ENCODE results near the gene PCP4L1. TPM values are rescaled to one million over a fixed set of nuclear protein-coding genes. Genes with fewer than 3 reads are reported as not detected.
"Not testable (repeated sequence)": the region's sequence is repeated elsewhere in the genome, so short reads cannot be mapped to it uniquely, and the experiment has no call there.

Gene PCP4L1
- polyA plus RNA-seq, 2 donors, result 10.0 to 16.2 TPM

DNA sequence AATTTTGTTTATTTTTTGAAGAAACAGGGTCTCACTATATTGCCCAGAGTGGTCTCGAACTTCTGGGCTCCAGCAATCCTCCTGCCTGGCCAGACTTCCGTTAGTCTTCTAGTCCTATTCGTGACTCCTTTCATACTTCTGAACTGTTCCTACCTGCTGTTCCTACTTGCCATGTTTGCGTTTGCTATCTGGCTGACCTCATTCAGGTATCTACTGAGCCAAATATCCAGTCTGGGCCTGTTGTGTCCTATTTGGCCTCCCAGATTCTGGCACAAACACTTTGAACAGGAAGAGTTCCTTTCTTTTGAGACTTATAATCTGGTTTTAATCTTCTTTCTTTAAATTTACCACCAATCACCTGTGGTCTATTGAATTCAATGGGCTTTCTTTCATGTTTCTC is 13.7 kb upstream of the PCP4L1 start:
- no peaks in the 10 kb centered on the region for H3K9me3 ChIP-seq (ENCODE audit: control insufficient read depth in 2 of 2, insufficient read depth in 1 of 2, low read depth in 1 of 2, low read length in 1 of 2)
- WGBS, 2 donors, result 51% methylated on average over 4 of the region's 4 CpGs
- H3K36me3 ChIP-seq (ENCODE audit: control insufficient read depth in 2 of 2, insufficient read depth in 2 of 2, low read length in 1 of 2), result no peaks in the 10 kb centered on the region

DNA sequence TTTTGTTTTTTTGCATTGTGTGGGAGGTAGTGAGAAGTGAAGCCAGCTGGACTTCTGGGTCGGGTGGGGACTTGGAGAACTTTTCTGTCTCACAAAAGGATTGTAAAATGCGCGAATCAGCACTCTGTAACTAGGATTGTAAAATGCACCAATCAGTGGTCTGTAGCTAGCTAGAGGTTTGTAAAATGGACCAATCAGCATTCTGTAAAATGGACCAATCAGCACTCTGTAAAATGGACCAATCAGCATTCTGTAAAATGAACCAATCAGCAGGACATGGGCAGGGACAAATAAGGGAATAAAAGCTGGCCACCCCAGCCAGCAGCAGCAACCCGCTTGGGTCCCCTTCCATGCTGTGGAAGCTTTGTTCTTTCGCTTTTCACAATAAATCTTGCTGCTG is 8.4 kb upstream of the PCP4L1 start:
- H3K4me3 ChIP-seq (ENCODE audit: low read depth in 1 of 2, low read length in 2 of 2); H3K4me1 ChIP-seq (ENCODE audit: control insufficient read depth in 2 of 2, insufficient read depth in 2 of 2, low read length in 1 of 2): not testable (repeated sequence)
- 81 to 88% methylated on average over 5 of the region's 5 CpGs for WGBS, 2 donors

More for the DNA sequence above, 13.7 kb upstream of the PCP4L1 start:
- no peaks in the 10 kb centered on the region for H3K4me1 ChIP-seq (ENCODE audit: control insufficient read depth in 2 of 2, insufficient read depth in 2 of 2, low read length in 1 of 2)
- no peaks in the 10 kb centered on the region for H3K27me3 ChIP-seq (ENCODE audit: control insufficient read depth in 1 of 2, insufficient read depth in 2 of 2, low read length in 2 of 2)
- no peak overlapping the region for H3K4me3 ChIP-seq (ENCODE audit: low read depth in 1 of 2, low read length in 2 of 2)
- peak overlapping the region in 1 of 2 donors; percentile 28 for H3K27ac ChIP-seq (ENCODE audit: low read depth in 2 of 2, low read length in 1 of 2)

DNA sequence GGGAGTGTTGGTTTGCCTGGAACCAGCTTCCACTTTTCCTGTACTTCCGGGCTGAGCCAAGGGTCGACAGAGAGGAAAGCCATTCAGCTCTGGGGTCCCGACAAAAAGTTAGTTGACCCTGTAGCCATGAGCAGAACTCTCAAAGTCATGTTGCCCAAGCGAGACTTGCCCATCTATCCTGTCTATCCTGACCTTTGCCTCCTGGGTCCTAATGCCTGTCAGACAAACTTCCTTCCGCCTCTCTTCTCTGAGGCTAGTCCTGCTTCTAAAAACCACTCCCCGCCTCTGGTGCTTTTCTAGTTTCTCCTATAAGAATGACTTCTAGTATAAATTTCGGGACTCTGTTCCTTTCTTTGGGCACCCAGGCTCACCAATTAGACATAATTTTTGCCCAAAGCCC is 7.7 kb upstream of the PCP4L1 start:
- no peaks in the 10 kb centered on the region for H3K36me3 ChIP-seq (ENCODE audit: control insufficient read depth in 2 of 2, insufficient read depth in 2 of 2, low read length in 1 of 2)
- WGBS, 2 donors, result 85 to 89% methylated on average over 7 of the region's 7 CpGs

More for the DNA sequence above, 8.4 kb upstream of the PCP4L1 start:
- not testable (repeated sequence) for H3K27ac ChIP-seq (ENCODE audit: low read depth in 2 of 2, low read length in 1 of 2); H3K36me3 ChIP-seq (ENCODE audit: control insufficient read depth in 2 of 2, insufficient read depth in 2 of 2, low read length in 1 of 2); H3K9me3 ChIP-seq (ENCODE audit: control insufficient read depth in 2 of 2, insufficient read depth in 1 of 2, low read depth in 1 of 2, low read length in 1 of 2); H3K27me3 ChIP-seq (ENCODE audit: control insufficient read depth in 1 of 2, insufficient read depth in 2 of 2, low read length in 2 of 2)

GRCh38 chr1:161251579-161251978 is 7.0 kb upstream of the PCP4L1 start:
- WGBS, 2 donors, result 97% methylated on average over 8 of the region's 8 CpGs
- H3K4me1 ChIP-seq (ENCODE audit: control insufficient read depth in 2 of 2, insufficient read depth in 2 of 2, low read length in 1 of 2), result no peaks in the 10 kb centered on the region
- no peaks in the 10 kb centered on the region for H3K36me3 ChIP-seq (ENCODE audit: control insufficient read depth in 2 of 2, insufficient read depth in 2 of 2, low read length in 1 of 2)
- no peaks in the 10 kb centered on the region for H3K9me3 ChIP-seq (ENCODE audit: control insufficient read depth in 2 of 2, insufficient read depth in 1 of 2, low read depth in 1 of 2, low read length in 1 of 2)
- no peak overlapping the region for H3K27ac ChIP-seq (ENCODE audit: low read depth in 2 of 2, low read length in 1 of 2)
- no peak overlapping the region for H3K4me3 ChIP-seq (ENCODE audit: low read depth in 1 of 2, low read length in 2 of 2)
- no peaks in the 10 kb centered on the region for H3K27me3 ChIP-seq (ENCODE audit: control insufficient read depth in 1 of 2, insufficient read depth in 2 of 2, low read length in 2 of 2)

More for the DNA sequence above, 7.7 kb upstream of the PCP4L1 start:
- Histone ChIP-seq H3K27ac (ENCODE audit: low read depth in 2 of 2, low read length in 1 of 2) (no peak overlapping the region), H3K27me3 (ENCODE audit: control insufficient read depth in 1 of 2, insufficient read depth in 2 of 2, low read length in 2 of 2) (no peaks in the 10 kb centered on the region), H3K4me3 (ENCODE audit: low read depth in 1 of 2, low read length in 2 of 2) (no peak overlapping the region), H3K4me1 (ENCODE audit: control insufficient read depth in 2 of 2, insufficient read depth in 2 of 2, low read length in 1 of 2) (no peaks in the 10 kb centered on the region), H3K9me3 (ENCODE audit: control insufficient read depth in 2 of 2, insufficient read depth in 1 of 2, low read depth in 1 of 2, low read length in 1 of 2) (no peaks in the 10 kb centered on the region)

- H3K36me3 ChIP-seq (ENCODE audit: control insufficient read depth in 2 of 2, insufficient read depth in 2 of 2, low read length in 1 of 2); H3K27me3 ChIP-seq (ENCODE audit: control insufficient read depth in 1 of 2, insufficient read depth in 2 of 2, low read length in 2 of 2); H3K27ac ChIP-seq (ENCODE audit: low read depth in 2 of 2, low read length in 1 of 2); H3K4me1 ChIP-seq (ENCODE audit: control insufficient read depth in 2 of 2, insufficient read depth in 2 of 2, low read length in 1 of 2); H3K9me3 ChIP-seq (ENCODE audit: control insufficient read depth in 2 of 2, insufficient read depth in 1 of 2, low read depth in 1 of 2, low read length in 1 of 2); H3K4me3 ChIP-seq (ENCODE audit: low read depth in 1 of 2, low read length in 2 of 2): not testable (repeated sequence)
- 80 to 81% methylated on average over 5 of the region's 5 CpGs for WGBS, 2 donors
Observed at GRCh38 chr1:161255302-161255701, 3.2 kb upstream of the PCP4L1 start.

DNA sequence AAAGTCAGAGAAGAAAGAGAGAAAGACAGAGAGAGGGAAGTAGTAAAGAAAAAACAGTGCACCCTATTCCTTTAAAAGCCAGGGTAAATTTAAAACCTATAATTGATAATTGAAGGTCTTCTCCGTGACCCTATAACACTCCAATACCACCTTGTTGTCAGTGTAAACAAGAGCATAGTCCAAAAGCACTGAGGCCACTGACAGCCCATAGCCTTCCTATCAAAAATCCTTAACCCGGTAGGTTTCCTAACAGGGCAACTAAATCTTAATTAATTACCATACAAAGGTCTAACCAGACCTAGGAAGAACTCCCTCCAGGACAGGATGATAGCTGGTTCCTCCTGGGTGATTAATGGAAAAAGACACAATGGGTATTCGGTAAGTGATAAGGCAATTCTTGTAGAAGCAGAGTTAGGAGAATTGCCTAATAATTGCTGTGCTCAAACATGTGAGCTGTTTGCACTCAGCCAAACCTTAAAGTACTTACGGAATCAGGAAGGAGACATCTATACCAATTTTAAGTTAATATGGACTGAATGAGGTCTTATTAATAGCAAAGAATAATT is 2.5 kb upstream of the PCP4L1 start:
- H3K36me3 ChIP-seq (ENCODE audit: control insufficient read depth in 2 of 2, insufficient read depth in 2 of 2, low read length in 1 of 2); H3K4me1 ChIP-seq (ENCODE audit: control insufficient read depth in 2 of 2, insufficient read depth in 2 of 2, low read length in 1 of 2); H3K9me3 ChIP-seq (ENCODE audit: control insufficient read depth in 2 of 2, insufficient read depth in 1 of 2, low read depth in 1 of 2, low read length in 1 of 2); H3K4me3 ChIP-seq (ENCODE audit: low read depth in 1 of 2, low read length in 2 of 2); H3K27me3 ChIP-seq (ENCODE audit: control insufficient read depth in 1 of 2, insufficient read depth in 2 of 2, low read length in 2 of 2): not testable (repeated sequence)
- H3K27ac ChIP-seq (ENCODE audit: low read depth in 2 of 2, low read length in 1 of 2), result peak overlapping the region in 1 of 2 donors; percentile 31
- 60 to 62% methylated on average over 4 of the region's 4 CpGs for WGBS, 2 donors

- not testable (repeated sequence) for H3K4me1 ChIP-seq (ENCODE audit: control insufficient read depth in 2 of 2, insufficient read depth in 2 of 2, low read length in 1 of 2); H3K9me3 ChIP-seq (ENCODE audit: control insufficient read depth in 2 of 2, insufficient read depth in 1 of 2, low read depth in 1 of 2, low read length in 1 of 2); H3K36me3 ChIP-seq (ENCODE audit: control insufficient read depth in 2 of 2, insufficient read depth in 2 of 2, low read length in 1 of 2); H3K4me3 ChIP-seq (ENCODE audit: low read depth in 1 of 2, low read length in 2 of 2); H3K27me3 ChIP-seq (ENCODE audit: control insufficient read depth in 1 of 2, insufficient read depth in 2 of 2, low read length in 2 of 2)
- 89 to 94% methylated on average over 5 of the region's 5 CpGs for WGBS, 2 donors
- peak overlapping the region; percentile 32 to 79 for H3K27ac ChIP-seq (ENCODE audit: low read depth in 2 of 2, low read length in 1 of 2)
Observed at GRCh38 chr1:161257109-161257508, 1.4 kb upstream of the PCP4L1 start.

- no peaks in the 10 kb centered on the region for H3K27me3 ChIP-seq (ENCODE audit: control insufficient read depth in 1 of 2, insufficient read depth in 2 of 2, low read length in 2 of 2)
- H3K4me1 ChIP-seq (ENCODE audit: control insufficient read depth in 2 of 2, insufficient read depth in 2 of 2, low read length in 1 of 2), result peaks cover 8 to 9% of the 10 kb centered on the region in 2 donors
- WGBS, 2 donors, result 44 to 45% methylated on average over 6 of the region's 6 CpGs
- H3K36me3 ChIP-seq (ENCODE audit: control insufficient read depth in 2 of 2, insufficient read depth in 2 of 2, low read length in 1 of 2), result no peaks in the 10 kb centered on the region
- H3K27ac ChIP-seq (ENCODE audit: low read depth in 2 of 2, low read length in 1 of 2), result no peak overlapping the region
- H3K4me3 ChIP-seq (ENCODE audit: low read depth in 1 of 2, low read length in 2 of 2), result peak overlapping the region; percentile 60 to 63
- peaks cover 0 to 9% of the 10 kb centered on the region in 2 donors for H3K9me3 ChIP-seq (ENCODE audit: control insufficient read depth in 2 of 2, insufficient read depth in 1 of 2, low read depth in 1 of 2, low read length in 1 of 2)
Observed at GRCh38 chr1:161259345-161259702, 779 bp downstream of the PCP4L1 start.

GRCh38 chr1:161259765-161260164 is 1.2 kb downstream of the PCP4L1 start:
- Histone ChIP-seq H3K27me3 (ENCODE audit: control insufficient read depth in 1 of 2, insufficient read depth in 2 of 2, low read length in 2 of 2) (no peaks in the 10 kb centered on the region), H3K4me3 (ENCODE audit: low read depth in 1 of 2, low read length in 2 of 2) (peak overlapping the region in 1 of 2 donors; percentile 63), H3K27ac (ENCODE audit: low read depth in 2 of 2, low read length in 1 of 2) (no peak overlapping the region), H3K4me1 (ENCODE audit: control insufficient read depth in 2 of 2, insufficient read depth in 2 of 2, low read length in 1 of 2) (peaks cover 8 to 9% of the 10 kb centered on the region in 2 donors), H3K9me3 (ENCODE audit: control insufficient read depth in 2 of 2, insufficient read depth in 1 of 2, low read depth in 1 of 2, low read length in 1 of 2) (peaks cover 0 to 9% of the 10 kb centered on the region in 2 donors), H3K36me3 (ENCODE audit: control insufficient read depth in 2 of 2, insufficient read depth in 2 of 2, low read length in 1 of 2) (no peaks in the 10 kb centered on the region)
- 41 to 59% methylated on average over 1 of the region's 1 CpG for WGBS, 2 donors

DNA sequence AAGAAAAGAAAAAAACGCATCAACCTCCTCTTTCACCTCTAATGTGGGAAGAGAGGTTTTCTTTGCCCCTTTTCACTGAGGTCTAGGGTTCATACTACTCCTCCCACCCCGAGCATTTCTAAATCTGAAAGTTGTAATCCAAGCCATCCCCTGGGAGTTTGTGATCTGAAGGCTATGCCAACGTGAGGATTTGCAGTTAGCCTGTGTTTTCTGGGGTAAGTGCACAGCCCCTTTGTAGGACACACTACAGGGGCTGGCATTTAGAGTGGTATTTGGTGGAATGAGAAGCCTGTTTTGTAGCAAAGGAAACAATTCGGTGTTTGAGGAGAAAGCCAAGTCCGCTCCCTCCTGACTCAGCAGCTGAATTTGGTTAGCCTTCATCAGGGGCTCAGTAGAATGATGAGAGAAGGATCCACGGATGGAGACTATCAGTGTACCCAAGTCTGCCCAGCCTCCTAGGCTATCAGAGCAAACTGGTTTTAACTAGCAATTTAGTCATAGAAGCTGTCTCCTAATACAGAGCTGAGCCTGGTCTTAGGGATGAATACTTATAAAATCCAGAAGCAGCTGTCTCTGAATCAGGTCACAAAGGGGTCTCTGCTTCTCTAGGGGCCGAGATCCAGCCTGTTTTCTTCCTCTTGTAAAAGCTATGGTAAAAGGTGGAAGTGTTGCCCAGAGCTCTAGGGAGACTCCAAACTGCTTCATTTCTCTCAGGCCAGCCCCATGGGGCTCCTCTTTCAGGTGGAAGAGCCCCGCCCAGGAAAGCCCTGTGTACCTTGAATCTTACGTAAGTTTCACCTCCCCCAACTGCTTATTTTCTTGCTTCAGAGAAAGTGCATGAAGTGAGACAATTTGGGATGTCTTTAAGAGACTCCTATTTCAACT is 2.1 kb downstream of the PCP4L1 start:
- Histone ChIP-seq H3K36me3 (ENCODE audit: control insufficient read depth in 2 of 2, insufficient read depth in 2 of 2, low read length in 1 of 2) (no peaks in the 10 kb centered on the region), H3K27ac (ENCODE audit: low read depth in 2 of 2, low read length in 1 of 2) (peak overlapping the region; percentile 5 to 62), H3K27me3 (ENCODE audit: control insufficient read depth in 1 of 2, insufficient read depth in 2 of 2, low read length in 2 of 2) (no peaks in the 10 kb centered on the region), H3K9me3 (ENCODE audit: control insufficient read depth in 2 of 2, insufficient read depth in 1 of 2, low read depth in 1 of 2, low read length in 1 of 2) (peaks cover 0 to 9% of the 10 kb centered on the region in 2 donors), H3K4me3 (ENCODE audit: low read depth in 1 of 2, low read length in 2 of 2) (no peak overlapping the region), H3K4me1 (ENCODE audit: control insufficient read depth in 2 of 2, insufficient read depth in 2 of 2, low read length in 1 of 2) (peaks cover 8 to 9% of the 10 kb centered on the region in 2 donors)
- WGBS, 2 donors, result 32% methylated on average over 9 of the region's 9 CpGs
